Esophagus muscularis mucosa (tissue), 4 donors: ENCODE data around the gene CACNA2D3.

ENCODE experiments used
- CTCF ChIP-seq, 3 experiments: fragments of 200-600 bp in 2 of 3; fragments of 450-650 bp in 1 of 3; sonication (generic) in 2 of 3; IDR thresholded peaks; one replicate each; pipeline ENCODE4 v1.5.1; 2017 to 2019; ENCODE audit warnings: antibody characterized with exemption in 3 of 3, mild to moderate bottlenecking in 2 of 3, moderate library complexity in 1 of 3
- EP300 ChIP-seq: sonication (generic); formaldehyde crosslinking; IDR thresholded peaks from one replicate; pipeline ENCODE4 v1.6.1; 2017; ENCODE audit warnings: antibody characterized with exemption
- POLR2A ChIP-seq: fragments of 450-650 bp; IDR thresholded peaks from one replicate; pipeline ENCODE4 v1.6.1; 2017; ENCODE audit warnings: antibody characterized with exemption, moderate library complexity, mild to moderate bottlenecking, low read depth
- POLR2AphosphoS5 ChIP-seq, 2 donors: sonication (generic); formaldehyde crosslinking; IDR thresholded peaks; one replicate each; pipeline ENCODE4 v1.6.1; 2017; ENCODE audit warnings: antibody characterized with exemption in 2 of 2

GRCh38 chr3:54591157-54591556 is 468.8 kb downstream of the CACNA2D3 start:
- TF ChIP-seq CTCF (IDR thresholded peaks at IDR 0.05) (no peak), POLR2A (no peak), EP300 (no peak), POLR2AphosphoS5 (IDR thresholded peaks at IDR 0.05) (no peak)
